ENCODE measurements around the gene PPP2R1B.
"Not testable (repeated sequence)": the region's sequence is repeated elsewhere in the genome, so short reads cannot be mapped to it uniquely, and the experiment has no call there.

The PPP2R1B gene

GRCh38 chr11:111723595-111723994 is 42.6 kb downstream of the PPP2R1B start:
- no peak for DNase-seq

GRCh38 chr11:111722501-111722900 is 43.7 kb downstream of the PPP2R1B start:
- DNase-seq = no peak

- DNase-seq = no peak
Measured at GRCh38 chr11:111720801-111721494, 45.2 kb downstream of the PPP2R1B start.

- no peak for DNase-seq
Measured at GRCh38 chr11:111719379-111719778, 46.8 kb downstream of the PPP2R1B start.

- no peak for DNase-seq
Measured at GRCh38 chr11:111718859-111719258, 47.3 kb downstream of the PPP2R1B start.

- no peak for DNase-seq
Measured at GRCh38 chr11:111718436-111718835, 47.8 kb downstream of the PPP2R1B start.

- not testable (repeated sequence) for DNase-seq
Measured at GRCh38 chr11:111717660-111718059, 48.5 kb downstream of the PPP2R1B start.

- no peak for DNase-seq
Measured at GRCh38 chr11:111715142-111715816, 50.9 kb downstream of the PPP2R1B start.

- DNase-seq = no peak
Measured at GRCh38 chr11:111714522-111714921, 51.7 kb downstream of the PPP2R1B start.

- no peak for DNase-seq
Measured at GRCh38 chr11:111707691-111708067, 58.5 kb downstream of the PPP2R1B start.

GRCh38 chr11:111707039-111707690 is 59.0 kb downstream of the PPP2R1B start:
- DNase-seq = no peak

GRCh38 chr11:111703576-111703975 is 62.6 kb downstream of the PPP2R1B start:
- DNase-seq = no peak

GRCh38 chr11:111702623-111703022 is 63.6 kb downstream of the PPP2R1B start:
- no peak for DNase-seq

GRCh38 chr11:111700162-111700561 is 66.0 kb downstream of the PPP2R1B start:
- no peak for DNase-seq

- DNase-seq = no peak
Measured at GRCh38 chr11:111699579-111700156, 66.5 kb downstream of the PPP2R1B start.

- DNase-seq = no peak
Measured at GRCh38 chr11:111698852-111699559, 67.2 kb downstream of the PPP2R1B start.

GRCh38 chr11:111697933-111698371 is 68.2 kb downstream of the PPP2R1B start:
- DNase-seq = no peak

GRCh38 chr11:111696556-111696955 is 69.6 kb downstream of the PPP2R1B start:
- no peak for DNase-seq

- DNase-seq = no peak
Measured at GRCh38 chr11:111694851-111695250, 71.3 kb downstream of the PPP2R1B start.

GRCh38 chr11:111693224-111693937 is 72.8 kb downstream of the PPP2R1B start:
- no peak for DNase-seq

GRCh38 chr11:111691741-111692140 is 74.4 kb downstream of the PPP2R1B start:
- DNase-seq = no peak

GRCh38 chr11:111691176-111691575 is 75.0 kb downstream of the PPP2R1B start:
- DNase-seq = no peak

Data from amniotic stem cell (primary cell).